NCI-H1105 (cell line): ENCODE measurements around the gene DAP.
A peak's percentile ranks its signal among the peaks of the same experiment; 100 is the strongest.

ENCODE experiments used
- DNase-seq: peaks from one replicate; lab custom pipeline; 2025; lab: John Stamatoyannopoulos, UW

The DAP gene

DNA sequence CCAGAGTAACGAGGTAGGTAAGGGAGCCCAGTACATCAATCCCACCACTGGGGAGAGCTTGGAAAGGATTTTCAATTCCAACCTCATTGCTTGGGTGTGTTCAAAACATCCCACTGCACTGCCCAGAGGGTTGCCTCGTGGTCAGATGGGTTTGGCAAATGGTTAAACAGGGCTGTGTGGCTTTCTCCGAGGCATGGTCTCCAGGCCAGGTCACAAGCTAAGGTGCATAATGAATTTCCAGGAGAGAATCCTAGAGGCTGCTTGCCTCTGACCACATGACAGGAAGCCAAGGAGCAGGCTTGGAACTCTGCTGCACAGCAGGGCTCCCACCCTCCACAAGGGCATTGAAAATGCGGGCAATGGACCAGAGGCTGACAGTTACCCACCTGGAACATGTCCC is 51.6 kb downstream of the DAP start:
- DNase-seq = no peak

DNA sequence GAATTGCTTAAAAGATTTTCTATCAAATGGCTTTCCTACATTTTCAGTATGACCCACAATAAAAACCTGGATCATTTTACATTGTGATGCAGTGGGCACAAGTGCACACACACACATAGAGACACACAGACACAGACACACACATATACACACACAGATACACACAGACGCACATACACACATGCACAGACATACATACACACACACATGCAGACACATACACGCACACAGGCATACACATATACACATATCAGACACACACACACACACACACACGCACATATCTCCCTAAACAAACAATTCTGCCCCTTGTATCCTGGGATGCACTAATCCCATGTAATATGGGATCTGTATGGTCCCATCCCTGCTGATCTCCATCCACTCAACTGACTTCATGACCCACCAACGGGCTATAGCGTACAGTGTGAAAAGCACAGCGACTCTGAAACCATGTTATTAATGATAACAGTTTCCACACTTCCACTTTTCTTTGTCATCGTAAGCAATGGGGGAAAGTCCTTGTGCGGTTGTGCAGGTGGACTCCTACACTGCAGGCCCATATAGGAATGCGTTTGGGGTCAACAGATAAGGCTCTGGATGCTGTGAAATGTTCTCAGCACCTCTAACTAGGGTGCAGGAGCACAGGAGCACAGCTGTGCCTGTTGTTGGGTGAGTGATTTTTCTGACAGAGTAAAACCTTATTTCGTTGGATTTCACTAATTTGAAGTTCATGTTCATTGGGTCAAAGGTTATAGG is 52.7 kb downstream of the DAP start:
- no peak for DNase-seq

DNA sequence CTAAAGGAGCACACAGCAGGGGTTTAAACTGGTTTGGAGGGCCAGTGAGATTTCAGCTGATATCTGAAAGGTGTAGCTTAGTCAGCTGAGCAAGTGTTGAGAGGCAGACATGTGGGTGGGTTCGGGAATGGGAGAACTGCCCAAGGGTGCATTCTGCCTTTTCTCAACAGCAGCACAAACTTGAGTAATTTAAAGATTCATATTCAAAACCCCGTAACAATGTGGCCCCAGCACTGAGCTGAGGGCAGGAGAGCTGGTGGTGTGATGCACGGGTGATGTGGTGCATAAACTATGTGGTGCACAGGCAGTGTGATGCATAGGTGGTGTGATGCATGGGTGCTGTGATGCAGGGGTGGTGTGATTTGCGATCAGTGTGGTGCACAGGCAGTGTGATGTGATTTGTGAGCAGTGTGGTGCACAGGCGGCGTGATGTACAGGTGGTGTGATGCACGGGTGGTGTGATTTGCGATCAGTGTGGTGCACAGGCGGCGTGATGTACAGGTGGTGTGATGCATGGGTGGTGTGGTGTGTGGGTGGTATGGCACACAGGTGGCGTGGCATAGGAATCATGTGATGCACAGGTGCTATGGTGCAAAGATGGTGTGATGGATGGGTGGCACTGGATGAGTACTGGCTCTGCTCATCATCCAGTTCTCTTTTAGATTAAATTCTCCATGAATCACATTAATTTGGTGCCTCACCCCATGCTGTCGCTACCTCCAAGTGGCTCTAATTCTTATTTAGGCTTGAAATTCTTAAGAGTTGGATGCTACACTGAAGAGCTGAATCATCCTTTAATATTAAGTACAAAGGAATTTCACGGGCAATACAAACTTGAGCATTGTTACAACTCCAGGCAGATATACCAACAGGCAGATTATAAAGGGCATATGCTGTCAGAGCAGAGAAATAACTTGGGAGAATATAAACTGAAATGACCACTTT is 53.6 kb downstream of the DAP start:
- no peak for DNase-seq

DNA sequence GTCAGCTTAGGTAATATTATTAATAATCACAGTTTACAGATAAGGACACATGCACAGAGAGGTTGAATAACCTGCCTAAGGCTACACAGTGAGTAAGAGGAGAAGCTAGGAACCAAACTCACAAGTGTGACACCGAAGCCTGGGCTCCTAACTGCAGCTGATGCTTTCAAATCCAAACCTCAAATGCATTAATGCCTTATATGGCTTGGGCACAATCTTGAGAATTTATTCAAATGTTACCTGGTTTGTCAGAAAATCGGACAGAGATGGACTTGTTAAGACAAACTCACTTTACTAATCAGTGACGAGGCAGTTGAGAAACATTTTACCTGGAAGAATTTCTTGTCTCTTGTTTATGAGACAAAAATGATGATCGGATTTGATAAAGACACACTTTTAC is 54.7 kb downstream of the DAP start:
- no peak for DNase-seq

DNA sequence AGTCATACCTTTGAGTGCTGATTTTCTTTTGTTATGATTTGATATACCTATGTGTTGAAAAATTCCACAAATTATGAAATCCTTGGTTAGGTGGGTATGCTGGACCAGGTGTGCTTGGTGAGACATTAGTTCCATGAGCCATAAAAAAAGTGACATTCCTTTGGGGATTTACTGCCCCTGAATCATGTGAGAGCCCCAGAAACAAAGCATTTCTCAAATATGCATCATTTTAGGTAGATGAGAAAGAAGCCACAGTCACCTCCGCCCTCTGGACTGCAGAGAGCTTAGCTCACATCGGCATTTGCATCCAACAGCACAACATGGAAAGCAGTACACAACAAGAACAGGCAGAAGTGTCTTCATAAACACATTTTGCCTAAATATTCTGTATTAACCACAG is 55.3 kb downstream of the DAP start:
- no peak for DNase-seq

DNA sequence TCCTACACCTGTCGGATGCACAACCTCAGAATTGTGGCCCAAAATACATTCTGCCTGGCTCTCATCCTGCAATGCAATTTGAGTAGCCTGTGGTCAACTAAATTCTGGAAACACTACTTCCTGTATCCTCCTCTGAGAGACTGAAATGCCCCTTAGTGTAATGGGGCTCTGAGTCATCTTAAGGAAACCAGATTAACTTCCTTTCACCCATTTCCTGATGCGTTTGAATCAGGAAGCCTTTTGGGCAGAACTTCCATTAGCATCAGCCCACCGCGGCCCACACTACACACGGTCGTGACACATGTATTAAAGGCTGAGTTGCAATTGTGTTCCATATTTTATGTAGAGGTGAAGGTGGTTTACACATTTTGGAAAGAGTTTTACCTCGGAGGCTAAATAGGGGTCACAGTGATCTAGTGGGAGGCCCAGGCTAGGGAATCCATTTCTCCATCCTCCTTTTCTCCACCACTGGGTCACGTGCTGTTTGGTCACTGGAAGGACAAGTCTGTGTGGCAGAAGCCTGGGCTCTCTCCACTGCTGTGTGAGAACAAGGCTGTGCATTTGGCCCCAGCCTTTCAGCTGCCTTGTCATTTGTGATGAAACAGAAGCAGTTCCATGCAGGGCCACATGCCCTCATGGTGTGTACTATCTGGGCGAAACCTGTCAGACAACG is 55.9 kb downstream of the DAP start:
- no peak for DNase-seq

DNA sequence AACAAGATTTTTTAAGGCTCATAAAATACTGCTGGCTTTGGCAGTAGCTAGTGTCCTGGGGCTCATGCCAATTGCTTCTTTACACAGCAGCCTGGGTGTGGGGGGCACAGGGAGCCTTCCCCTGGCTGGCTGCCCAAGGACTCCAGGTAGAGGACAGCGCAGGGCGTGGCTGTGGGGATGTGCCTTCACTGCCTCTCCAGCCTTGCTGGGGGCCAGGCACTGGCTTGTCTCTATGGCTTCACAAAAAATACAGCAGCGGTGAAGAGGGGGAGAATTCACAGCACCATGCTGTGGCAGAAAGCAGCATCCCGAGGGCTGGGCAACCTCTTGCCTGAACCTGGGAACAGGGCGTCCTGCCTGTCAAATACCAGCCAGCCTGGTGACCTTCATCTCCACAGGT is 57.4 kb downstream of the DAP start:
- no peak for DNase-seq

DNA sequence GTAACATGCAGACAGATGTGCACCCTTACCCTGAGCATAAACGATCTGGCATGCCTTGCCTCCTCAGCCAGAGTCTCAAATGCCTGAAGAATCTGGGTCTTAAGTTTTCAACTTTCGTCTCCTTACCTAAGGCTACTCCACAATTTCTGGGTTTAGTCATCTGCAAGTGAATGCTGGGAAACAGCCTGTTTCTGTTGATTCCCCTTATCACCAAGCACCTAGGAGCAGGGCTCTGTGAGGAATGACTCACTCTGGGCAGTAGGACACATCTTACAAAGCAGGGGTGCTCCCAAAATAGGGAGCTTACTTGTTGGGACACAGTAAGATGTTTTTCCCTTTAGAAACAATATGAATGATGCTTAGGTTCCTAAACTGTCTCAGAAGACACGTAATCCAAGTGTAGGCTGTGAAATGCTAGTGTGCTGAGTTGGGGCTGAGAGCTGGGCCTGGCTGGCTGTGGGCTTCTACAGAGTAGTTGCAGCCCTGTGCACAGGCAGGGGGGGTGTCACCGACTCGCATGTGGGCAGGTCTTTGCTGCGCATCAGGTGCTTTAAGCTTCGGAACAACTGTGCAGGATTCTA is 58.0 kb downstream of the DAP start:
- DNase-seq = no peak

DNA sequence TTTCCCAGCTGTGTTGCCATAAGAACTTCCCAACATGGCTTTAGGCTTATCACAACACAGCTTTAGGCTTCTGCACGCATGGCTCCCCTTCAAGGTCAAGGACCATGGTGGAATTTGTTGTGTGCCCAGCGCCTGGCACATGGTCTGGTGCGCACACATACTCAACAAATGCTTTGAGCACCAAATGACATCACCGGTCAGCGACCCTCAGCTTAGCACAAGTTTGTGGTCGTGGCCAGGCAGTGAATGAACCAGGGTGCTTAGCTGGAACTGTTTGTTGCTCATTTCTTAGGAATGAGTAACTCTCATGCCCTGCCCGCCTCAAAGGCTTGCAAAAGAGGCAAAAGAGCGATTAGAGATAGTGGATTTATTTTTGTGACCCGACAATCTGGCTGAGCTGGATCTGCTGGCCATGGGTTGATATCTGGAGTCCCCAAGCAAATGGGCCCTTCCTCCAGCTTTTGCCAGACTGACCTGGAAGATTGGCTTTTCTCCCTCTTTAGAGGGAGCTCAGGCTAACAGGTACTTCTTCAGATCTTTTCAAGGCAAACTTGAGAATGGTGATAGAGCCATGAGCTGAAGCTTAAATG is 58.9 kb downstream of the DAP start:
- no peak for DNase-seq

DNA sequence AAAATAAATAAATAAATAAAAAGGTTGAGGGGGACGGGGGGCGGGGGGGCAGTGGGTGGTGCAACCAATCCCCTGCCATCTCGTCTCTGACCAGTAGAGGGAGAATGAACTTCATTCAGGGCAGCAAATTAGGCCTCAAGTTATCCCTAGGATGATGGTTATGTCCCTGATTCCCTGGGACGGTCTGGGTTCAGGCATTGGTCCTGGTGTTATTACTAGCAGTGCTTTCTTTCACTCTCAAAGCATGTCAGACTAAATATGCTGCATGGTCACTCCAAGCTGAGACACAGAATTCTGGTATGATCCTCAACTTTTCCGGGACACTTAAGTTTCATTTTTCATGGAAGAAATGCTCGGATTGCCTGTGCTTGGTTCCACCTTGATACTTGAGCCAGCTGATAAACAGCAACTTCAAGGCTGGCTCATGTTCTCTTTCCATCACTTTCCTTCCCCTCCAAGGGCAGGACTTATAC is 59.4 kb downstream of the DAP start:
- peak; percentile 9 for DNase-seq

DNA sequence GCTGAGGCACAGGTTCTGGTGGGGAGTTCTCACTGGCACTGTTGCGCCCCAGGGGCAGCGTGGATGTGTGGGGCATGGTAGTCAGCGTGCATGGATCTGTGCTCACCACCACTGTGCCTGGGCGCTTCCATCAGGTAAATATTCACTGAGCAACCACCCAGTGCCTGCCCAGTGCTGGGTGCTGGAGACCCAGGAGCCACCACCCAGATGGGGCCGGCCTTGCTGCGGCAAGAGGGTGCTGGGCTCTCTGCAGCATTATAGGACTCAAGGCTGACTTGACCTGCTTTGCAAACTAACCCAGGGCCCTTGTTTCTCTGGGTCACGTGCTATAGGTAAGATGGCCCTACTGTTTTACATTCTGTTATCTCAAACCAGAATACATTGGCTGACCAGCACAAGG is 60.5 kb downstream of the DAP start:
- no peak for DNase-seq

DNA sequence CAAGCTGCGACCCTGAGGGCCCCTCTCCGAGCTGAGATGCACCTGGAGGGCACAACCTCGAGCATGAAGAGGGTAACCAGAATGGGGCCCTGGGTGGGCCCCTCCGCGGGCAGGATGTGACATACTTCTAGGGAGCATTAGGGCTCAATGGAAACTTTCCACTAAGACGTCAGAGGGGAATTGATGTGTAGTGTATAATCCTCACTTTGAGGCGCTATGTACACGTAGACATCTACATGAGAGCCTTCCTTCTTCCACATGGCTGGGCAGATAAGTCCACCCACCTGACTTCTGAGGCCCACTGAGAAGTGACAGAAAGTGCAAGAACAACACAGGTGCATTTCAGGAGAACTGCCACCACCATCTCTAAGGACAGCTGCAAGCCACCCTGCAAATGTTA is 61.0 kb downstream of the DAP start:
- DNase-seq = no peak

DNA sequence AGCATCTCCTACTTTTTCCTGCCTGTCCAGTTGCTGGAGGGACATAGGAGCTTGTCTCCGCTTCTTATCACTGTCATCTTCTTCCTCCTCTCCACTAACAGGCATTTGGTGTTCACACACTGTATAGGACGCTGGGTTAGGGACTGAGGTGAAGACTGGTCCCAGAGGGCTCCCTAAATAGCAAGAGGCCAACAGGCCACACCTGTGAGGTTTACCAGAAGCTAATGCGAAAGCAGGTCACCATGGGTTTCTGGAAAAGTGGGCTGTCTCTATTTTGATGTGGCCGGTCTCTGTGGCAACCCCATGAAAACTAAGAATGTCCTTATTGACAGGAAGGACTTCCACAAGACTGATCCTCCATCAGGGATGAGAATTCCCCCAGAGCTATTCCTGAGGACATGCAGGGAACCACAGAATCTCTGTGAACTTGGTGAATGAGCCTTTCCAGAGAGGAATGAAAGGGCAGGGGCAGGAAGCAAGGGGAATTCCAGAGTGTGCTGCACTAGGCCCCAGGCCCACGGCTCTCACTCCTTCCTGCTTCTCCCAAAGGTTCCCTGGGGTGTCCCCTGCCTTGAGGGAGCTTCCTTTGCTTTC is 61.7 kb downstream of the DAP start:
- no peak for DNase-seq

DNA sequence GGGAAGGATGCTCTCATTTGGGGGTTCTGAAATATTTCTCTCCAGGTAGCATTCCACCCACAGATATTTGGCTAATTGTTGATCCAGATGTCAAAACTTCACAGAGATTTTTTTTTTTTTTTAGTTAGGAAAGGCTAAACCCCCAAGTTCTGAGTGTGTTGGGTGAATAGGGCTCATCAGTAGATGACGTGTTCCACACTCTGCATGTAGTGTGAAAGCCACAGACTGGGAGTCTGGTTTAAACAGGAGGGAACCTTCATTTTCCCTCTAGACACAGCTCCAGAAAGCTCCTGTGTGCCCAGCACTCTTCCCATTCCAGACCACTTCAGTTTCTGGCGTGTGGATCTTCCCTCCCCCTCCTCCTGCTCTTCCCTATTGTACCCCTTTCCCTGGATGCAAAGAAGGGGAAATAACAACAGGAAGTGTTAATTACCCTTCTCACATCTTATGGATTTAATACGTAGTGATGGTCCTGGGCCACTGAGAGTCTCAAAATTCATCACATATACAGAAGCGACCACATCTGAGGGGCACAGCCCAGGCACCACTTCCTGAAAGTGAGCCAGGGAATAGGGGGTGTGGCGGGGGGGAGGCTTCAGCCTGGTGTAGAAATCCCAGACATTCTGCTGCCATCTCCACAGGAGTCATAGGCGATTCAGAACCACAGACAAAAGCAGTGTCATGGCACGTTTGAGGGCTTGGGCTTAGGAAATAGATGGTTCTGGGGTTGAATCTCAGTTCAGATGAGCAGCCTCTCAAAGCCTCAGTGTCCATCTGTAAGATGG is 65.1 kb downstream of the DAP start:
- no peak for DNase-seq

DNA sequence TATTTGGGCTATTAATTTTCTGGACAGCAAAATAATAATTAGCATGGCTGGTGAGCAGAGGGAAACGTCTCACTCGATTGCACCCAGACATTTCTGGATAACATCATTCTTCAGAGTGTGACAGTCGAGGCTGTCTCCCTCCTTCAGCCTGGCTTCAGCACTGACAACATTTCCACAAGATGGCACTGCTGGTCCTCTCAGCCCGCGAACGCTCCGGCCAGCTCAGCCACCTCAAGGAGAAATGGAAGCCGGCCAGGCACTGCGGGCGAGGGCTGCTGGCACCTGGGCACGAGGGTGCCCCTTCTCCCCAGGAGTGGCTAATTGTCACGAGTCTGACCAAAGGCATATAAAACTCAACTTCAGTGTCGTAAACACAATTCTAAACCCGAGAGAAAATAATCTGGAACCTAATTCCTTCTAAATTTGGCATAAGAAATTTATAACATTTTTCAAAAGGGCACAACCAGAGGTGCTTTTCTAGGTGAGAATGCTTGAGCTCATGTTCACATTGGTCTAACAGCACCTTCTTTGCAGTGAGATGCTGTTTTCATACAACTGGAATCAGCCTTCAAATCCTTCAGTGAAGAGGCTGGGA is 65.9 kb downstream of the DAP start:
- DNase-seq = peak; percentile 71

DNA sequence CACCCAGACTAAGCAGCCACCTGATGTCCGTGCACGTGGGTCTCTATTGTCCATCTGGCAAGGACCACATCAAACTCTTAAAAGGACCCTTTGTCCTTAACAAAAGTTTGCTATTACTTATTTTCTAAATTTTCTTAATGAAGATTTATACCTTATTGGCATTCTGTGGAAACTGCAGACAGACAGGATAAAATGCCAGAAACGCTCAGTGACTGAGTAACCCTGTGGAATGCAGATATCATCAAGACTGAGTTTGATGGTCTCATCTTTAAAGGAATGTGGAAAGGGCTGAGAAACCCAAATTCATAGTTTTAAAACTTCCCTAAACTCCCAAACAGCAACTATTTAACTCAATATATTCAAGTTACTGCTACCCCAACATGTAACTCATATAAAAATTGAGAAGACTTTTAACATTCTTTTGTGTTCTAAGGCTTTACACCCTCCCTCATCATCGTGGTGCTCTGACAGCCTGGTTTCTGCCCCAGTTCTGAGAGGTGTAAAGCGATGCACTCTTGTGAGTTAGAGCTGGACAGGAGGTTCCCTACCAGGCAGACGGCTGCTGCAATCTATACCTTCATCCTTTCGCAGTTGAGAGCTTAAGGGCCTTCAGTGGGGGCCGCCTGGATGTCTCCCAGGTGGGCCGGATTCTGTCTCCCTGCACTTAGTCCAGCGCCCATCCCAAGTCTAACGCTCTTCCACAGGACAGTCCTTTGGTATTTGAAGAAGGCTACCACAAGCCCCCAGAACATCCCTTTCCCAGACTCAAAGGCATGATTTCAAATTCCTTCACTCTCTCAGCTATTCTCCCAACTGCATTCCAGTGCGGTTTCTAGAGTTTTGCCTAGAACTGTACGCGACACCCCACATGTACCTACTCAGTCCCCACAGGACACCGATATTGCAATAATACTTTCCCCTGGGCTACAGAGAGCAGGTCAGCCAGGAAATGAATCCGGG is 68.9 kb downstream of the DAP start:
- DNase-seq = no peak

DNA sequence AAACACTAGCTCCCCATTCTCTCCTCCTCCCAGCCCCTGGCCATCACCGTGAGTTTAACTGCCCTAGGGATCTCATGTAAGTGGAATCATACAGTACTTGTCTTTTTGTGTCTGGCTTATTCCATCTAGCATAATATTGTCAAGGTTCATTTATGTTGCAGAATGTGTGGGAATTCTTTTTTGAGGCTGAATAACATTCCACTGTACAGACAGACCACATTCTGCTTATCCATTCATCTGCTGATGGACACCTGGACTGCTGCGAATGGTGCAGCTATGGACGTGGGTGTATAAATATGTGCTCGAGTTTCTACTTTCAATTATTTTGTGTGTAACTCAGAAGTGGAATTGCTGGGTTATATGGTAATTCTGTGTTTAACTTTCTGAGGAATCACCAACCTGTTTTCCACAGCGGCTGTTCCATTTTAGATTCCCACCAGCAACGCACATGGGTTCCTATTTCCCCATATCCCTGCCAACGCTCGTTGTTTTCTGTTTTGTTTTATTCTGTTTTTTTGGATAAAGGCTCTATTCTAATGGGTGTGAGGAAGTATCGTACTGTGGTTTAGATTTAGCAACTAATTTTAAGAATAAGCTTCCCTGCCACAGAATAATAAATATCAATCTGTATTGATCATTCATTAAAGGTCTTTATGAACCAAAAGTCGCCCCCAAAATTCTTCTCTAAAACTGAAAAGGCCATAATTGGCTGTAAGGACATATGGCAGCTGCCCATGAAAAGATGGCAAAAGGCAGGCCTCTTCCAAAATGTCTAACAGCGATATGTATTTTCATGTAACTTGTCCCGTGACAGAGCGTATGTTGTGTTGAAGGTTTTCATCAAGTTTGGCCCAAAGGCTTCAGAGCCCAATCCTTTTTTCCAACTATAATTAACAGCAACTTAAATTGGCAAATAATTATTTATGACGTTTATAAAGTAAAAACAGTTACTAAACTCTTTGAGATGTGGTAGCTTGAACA is 70.3 kb downstream of the DAP start:
- no peak for DNase-seq
